Bronchial epithelial cell (primary cell): ENCODE measurements around the gene LMOD2. TPM values are rescaled to one million over a fixed set of nuclear protein-coding genes. Genes with fewer than 3 reads are reported as not detected.

Experiments used
- DNase-seq: peaks from one replicate; pipeline ENCODE4 v3.0.0-alpha.2; 2010; ENCODE audit warnings: low read depth
- FAIRE-seq: peaks from 2 replicates; lab custom pipeline; 2011; peaks lifted over from hg19 to GRCh38; lab: Jason Lieb, UNC
- H3K27me3 ChIP-seq: 2 replicates; pipeline ENCODE4 v1.5.1; 2011; ENCODE audit warnings: low read length; ENCODE audit not compliant: control insufficient read depth, insufficient read depth
- H3K36me3 ChIP-seq: 2 replicates; pipeline ENCODE4 v1.5.1; 2011; ENCODE audit warnings: low read length; ENCODE audit not compliant: control insufficient read depth, insufficient read depth
- H3K4me3 ChIP-seq: 2 replicates; pipeline ENCODE4 v1.5.1; 2011; ENCODE audit warnings: mild to moderate bottlenecking, low read depth, low read length, control low read depth
- CTCF ChIP-seq: IDR thresholded peaks from 2 replicates; pipeline ENCODE4 v1.5.1; 2011; ENCODE audit warnings: mild to moderate bottlenecking, moderate library complexity, low read length, control low read depth, inconsistent platforms; ENCODE audit not compliant: insufficient read depth, severe bottlenecking
- total RNA-seq: library from RNA; depleted of rRNA; stranded (reverse); fragments of >200 nt; gene quantifications from 2 replicates; pipeline ENCODE4 v1.2.1, GENCODE V29; 2014

LMOD2 gene
- total RNA-seq, 1 donor from 2014 or later = not detected

DNA sequence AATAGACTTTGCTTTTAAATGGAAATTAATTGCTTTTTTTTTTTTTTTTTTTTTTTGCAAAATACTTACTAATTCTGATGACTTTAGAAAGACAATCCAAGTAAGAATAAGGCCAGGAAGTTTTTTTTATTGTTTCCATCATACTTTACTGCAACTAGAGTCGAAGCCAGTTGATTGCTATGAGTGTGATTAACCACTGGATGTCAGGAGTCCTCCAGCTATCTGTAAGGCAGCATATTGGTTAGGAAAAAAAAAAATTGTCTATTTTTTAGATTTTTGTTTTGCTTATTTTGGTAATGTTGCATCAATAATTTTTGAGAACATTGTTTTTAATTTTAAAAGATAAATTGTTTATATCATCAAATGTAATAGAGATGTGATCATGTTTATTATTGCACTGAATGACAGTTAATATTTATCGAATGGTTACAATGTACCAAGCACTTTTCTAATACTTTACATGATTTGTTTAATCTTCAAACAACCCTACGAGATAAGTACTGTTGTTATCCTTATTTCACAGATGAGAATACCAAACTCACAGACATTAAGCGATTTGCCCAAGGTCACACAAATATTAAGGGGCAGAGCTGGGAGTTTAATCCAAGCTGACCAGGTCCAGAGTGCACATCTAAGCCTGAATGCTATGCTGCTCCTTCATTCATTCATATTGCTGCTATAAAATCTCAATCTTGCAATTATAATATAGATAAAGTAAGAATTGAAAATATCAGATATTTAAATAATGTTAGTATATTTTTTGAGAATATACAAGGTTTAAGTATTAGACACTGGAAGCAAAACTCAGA is 19.9 kb upstream of the LMOD2 start:
- Histone ChIP-seq H3K4me3 (no peak overlapping the region), H3K36me3 (no peaks in the 10 kb centered on the region), H3K27me3 (no peaks in the 10 kb centered on the region)
- TF ChIP-seq CTCF = peak; percentile 45
- no peak for FAIRE-seq
- DNase-seq = peak; percentile 47

DNA sequence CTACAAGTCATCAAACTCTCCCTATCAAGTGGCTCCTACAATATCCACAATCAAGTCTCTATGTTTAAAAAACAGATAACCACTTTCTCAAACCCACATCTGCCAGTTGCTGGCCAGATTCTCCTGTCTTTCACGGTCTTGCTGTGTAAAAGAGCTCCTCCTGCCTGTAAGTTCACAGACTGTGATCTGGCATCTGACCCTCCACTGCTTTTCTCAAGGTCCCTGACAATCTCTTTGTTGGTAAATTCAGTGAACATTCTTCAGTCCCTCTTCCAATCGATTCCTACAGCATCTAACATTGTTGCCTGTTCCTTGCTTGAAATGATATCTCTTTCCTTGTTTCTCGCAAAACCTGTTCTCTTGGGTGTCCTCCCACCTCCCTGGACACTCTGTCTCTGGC is 18.5 kb upstream of the LMOD2 start:
- no peak overlapping the region for H3K4me3 ChIP-seq
- DNase-seq (no peak), FAIRE-seq (no peak)
- no peaks in the 10 kb centered on the region for H3K27me3 ChIP-seq
- TF ChIP-seq CTCF = no peak
- H3K36me3 ChIP-seq = no peaks in the 10 kb centered on the region

DNA sequence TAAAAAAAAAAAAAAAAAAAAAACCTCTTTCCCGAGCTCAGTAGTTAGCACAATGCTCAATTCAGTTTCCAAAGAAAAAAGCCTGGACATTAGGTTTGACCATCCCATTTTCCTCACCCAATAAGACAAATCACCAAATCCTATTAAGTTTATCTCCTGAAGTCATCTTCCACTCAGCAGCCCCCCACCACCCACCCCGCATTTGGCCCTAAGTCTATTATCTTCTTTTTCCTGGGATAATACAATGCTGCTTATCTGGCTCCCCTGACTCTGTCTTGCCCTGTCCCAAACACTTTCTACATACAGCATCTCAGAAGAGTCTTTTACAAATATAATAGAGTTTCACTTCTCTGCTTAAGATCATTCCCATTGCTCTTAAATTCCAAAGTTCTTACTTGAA is 17.8 kb upstream of the LMOD2 start:
- TF ChIP-seq CTCF = no peak
- Histone ChIP-seq H3K36me3 (no peaks in the 10 kb centered on the region), H3K27me3 (no peaks in the 10 kb centered on the region), H3K4me3 (no peak overlapping the region)
- no peak for DNase-seq
- no peak for FAIRE-seq

DNA sequence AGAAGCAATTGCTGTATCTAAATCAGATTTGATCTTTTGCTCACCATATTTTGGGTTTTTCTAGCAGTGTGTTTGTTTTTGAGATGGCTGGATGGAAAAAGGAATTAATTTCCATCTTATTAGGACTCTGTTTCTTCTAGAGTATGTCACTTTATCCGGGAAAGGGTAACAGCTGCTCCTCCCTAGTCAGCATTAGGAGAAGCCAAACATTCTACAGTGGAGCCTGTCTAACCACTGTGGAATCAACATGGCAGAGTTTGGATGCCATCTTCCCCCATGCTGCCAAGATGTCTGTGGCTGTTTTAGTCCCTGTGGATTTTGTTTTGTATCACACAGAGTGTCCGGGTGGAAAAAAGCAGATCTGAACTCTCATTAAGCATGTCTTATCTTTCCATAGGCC is 16.0 kb upstream of the LMOD2 start:
- H3K27me3 ChIP-seq = no peaks in the 10 kb centered on the region
- no peak for FAIRE-seq
- TF ChIP-seq CTCF = no peak
- H3K4me3 ChIP-seq = no peak overlapping the region
- no peaks in the 10 kb centered on the region for H3K36me3 ChIP-seq
- no peak for DNase-seq

DNA sequence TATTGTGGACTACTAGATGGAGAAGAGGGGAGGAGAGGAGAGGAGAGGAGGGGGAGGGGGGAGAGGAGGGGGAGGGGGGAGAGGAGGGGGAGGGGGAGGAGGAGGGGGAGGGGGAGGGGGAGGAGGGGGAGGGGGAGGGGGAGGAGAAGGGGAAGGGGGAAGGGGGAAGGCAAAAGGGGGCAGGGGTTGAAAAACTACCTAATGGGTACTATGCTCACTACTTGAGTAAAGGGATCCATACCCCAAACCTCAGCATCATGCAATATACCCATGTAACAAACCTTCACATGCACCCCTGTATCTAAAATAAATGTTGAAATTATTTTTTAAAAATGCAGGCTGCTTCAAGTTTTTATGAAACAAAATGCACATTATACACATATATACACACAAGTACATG is 15.1 kb upstream of the LMOD2 start:
- Histone ChIP-seq H3K27me3 (no peaks in the 10 kb centered on the region), H3K4me3 (no peak overlapping the region)
- FAIRE-seq = no peak

More for the DNA sequence above, 15.1 kb upstream of the LMOD2 start:
- TF ChIP-seq CTCF = no peak
- no peak for DNase-seq
- H3K36me3 ChIP-seq = no peaks in the 10 kb centered on the region
